Measurements from ENCODE around the gene RYR3. TPM values are rescaled to one million over a fixed set of nuclear protein-coding genes. Genes with fewer than 3 reads are reported as not detected.

The RYR3 gene
- polyA plus RNA-seq, 1 donor (not counting 4 experiments of a cell fraction or from before 2014, with no cell fraction given): 0.04 TPM

- H3K79me2 ChIP-seq (ENCODE audit: control insufficient read depth, insufficient read depth, low read length): no peaks in the 10 kb centered on the region
- H4K20me1 ChIP-seq (ENCODE audit: control insufficient read depth, extremely low read depth, insufficient read depth, low read length): no peaks in the 10 kb centered on the region
- DNase-seq (ENCODE audit: low read depth, low spot score): no peak
- no peaks in the 10 kb centered on the region for H3K36me3 ChIP-seq (ENCODE audit: control insufficient read depth in 2 of 2, extremely low read depth in 1 of 2, insufficient read depth in 2 of 2, low read length in 2 of 2)
- H3K27me3 ChIP-seq (ENCODE audit: control insufficient read depth, extremely low read depth, insufficient read depth, low read length): peaks cover 7% of the 10 kb centered on the region
- peaks cover 2% of the 10 kb centered on the region for H3K4me1 ChIP-seq (ENCODE audit: control insufficient read depth, extremely low read depth, insufficient read depth, low read length)
- H3K9me3 ChIP-seq (ENCODE audit: control insufficient read depth, low read depth, low read length): no peaks in the 10 kb centered on the region
- no peak for FAIRE-seq
- dilution Hi-C loops (cut with MboI; ENCODE audit: extremely low pct_ligation_motif_present, low sequenced_read_pairs): no loop called here
- no peak overlapping the region for H2AFZ ChIP-seq (ENCODE audit: control insufficient read depth, low read length)
- H3K27ac ChIP-seq (ENCODE audit: control insufficient read depth, insufficient read depth, low read length): no peak overlapping the region
- no peak overlapping the region for H3K4me3 ChIP-seq (ENCODE audit: control insufficient read depth in 2 of 3, extremely low read depth in 1 of 3, insufficient read depth in 2 of 3, low read depth in 1 of 3, low read length in 3 of 3)
- TF ChIP-seq, protein P1, sequence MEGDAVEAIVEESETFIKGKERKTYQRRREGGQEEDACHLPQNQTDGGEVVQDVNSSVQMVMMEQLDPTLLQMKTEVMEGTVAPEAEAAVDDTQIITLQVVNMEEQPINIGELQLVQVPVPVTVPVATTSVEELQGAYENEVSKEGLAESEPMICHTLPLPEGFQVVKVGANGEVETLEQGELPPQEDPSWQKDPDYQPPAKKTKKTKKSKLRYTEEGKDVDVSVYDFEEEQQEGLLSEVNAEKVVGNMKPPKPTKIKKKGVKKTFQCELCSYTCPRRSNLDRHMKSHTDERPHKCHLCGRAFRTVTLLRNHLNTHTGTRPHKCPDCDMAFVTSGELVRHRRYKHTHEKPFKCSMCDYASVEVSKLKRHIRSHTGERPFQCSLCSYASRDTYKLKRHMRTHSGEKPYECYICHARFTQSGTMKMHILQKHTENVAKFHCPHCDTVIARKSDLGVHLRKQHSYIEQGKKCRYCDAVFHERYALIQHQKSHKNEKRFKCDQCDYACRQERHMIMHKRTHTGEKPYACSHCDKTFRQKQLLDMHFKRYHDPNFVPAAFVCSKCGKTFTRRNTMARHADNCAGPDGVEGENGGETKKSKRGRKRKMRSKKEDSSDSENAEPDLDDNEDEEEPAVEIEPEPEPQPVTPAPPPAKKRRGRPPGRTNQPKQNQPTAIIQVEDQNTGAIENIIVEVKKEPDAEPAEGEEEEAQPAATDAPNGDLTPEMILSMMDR (optimal IDR thresholded peaks at IDR 0.05 in 1 of 3, IDR thresholded peaks at IDR 0.05 in 1 of 3, conservative IDR thresholded peaks at IDR 0.05 in 1 of 3; ENCODE audit: extremely low read depth in 1 of 3, insufficient read depth in 2 of 3, low read length in 3 of 3): no peak
- no peak for TF ChIP-seq EZH2 (IDR thresholded peaks at IDR 0.05; ENCODE audit: low read length)
- H3K4me2 ChIP-seq (ENCODE audit: control insufficient read depth, extremely low read depth, insufficient read depth, low read depth, low read length): no peak overlapping the region
- no peak overlapping the region for H3K9ac ChIP-seq (ENCODE audit: control insufficient read depth, extremely low read depth, insufficient read depth, low read length)
- no peaks in the 10 kb centered on the region for H3K9me1 ChIP-seq (ENCODE audit: control insufficient read depth, extremely low read depth, insufficient read depth, low read length)
Measured at GRCh38 chr15:33699145-33699544, 388.4 kb downstream of the RYR3 start.

GRCh38 chr15:33699691-33700447 lies 389.1 kb downstream of the RYR3 start:
- dilution Hi-C loops (cut with MboI; ENCODE audit: extremely low pct_ligation_motif_present, low sequenced_read_pairs): loop anchor here (25.0 kb wide), 1 partner anchor 463 kb away; no protein-coding TSS in a partner anchor
- TF ChIP-seq, protein P1 (optimal IDR thresholded peaks at IDR 0.05 in 1 of 3, IDR thresholded peaks at IDR 0.05 in 1 of 3, conservative IDR thresholded peaks at IDR 0.05 in 1 of 3; ENCODE audit: extremely low read depth in 1 of 3, insufficient read depth in 2 of 3, low read length in 3 of 3): peak in 2 of 3 experiments; percentile 8 to 24
- no peak for TF ChIP-seq EZH2 (IDR thresholded peaks at IDR 0.05; ENCODE audit: low read length)
- Histone ChIP-seq H3K4me3 (ENCODE audit: control insufficient read depth in 2 of 3, extremely low read depth in 1 of 3, insufficient read depth in 2 of 3, low read depth in 1 of 3, low read length in 3 of 3) (no peak overlapping the region), H3K9ac (ENCODE audit: control insufficient read depth, extremely low read depth, insufficient read depth, low read length) (no peak overlapping the region), H3K79me2 (ENCODE audit: control insufficient read depth, insufficient read depth, low read length) (no peaks in the 10 kb centered on the region), H3K4me2 (ENCODE audit: control insufficient read depth, extremely low read depth, insufficient read depth, low read depth, low read length) (no peak overlapping the region), H4K20me1 (ENCODE audit: control insufficient read depth, extremely low read depth, insufficient read depth, low read length) (no peaks in the 10 kb centered on the region), H3K27ac (ENCODE audit: control insufficient read depth, insufficient read depth, low read length) (no peak overlapping the region), H3K9me1 (ENCODE audit: control insufficient read depth, extremely low read depth, insufficient read depth, low read length) (no peaks in the 10 kb centered on the region), H3K36me3 (ENCODE audit: control insufficient read depth in 2 of 2, extremely low read depth in 1 of 2, insufficient read depth in 2 of 2, low read length in 2 of 2) (no peaks in the 10 kb centered on the region), H2AFZ (ENCODE audit: control insufficient read depth, low read length) (no peak overlapping the region), H3K4me1 (ENCODE audit: control insufficient read depth, extremely low read depth, insufficient read depth, low read length) (peaks cover 2% of the 10 kb centered on the region), H3K27me3 (ENCODE audit: control insufficient read depth, extremely low read depth, insufficient read depth, low read length) (peaks cover 7% of the 10 kb centered on the region), H3K9me3 (ENCODE audit: control insufficient read depth, low read depth, low read length) (no peaks in the 10 kb centered on the region)
- FAIRE-seq (no peak), DNase-seq (ENCODE audit: low read depth, low spot score) (no peak)
